Skin of body (tissue), 2 donors: ENCODE measurements around the gene DEFB114. TPM values are rescaled to one million over a fixed set of nuclear protein-coding genes. Genes with fewer than 3 reads are reported as not detected.
"Not testable (repeated sequence)": the region's sequence is repeated elsewhere in the genome, so short reads cannot be mapped to it uniquely, and the experiment has no call there.

Experiments
- DNase-seq: peaks from one replicate; lab custom pipeline; 2025; lab: John Stamatoyannopoulos, UW
- total RNA-seq: library from RNA; depleted of rRNA; stranded (reverse); fragments of >200 nt; gene quantifications from one replicate; pipeline ENCODE4 v1.2.3, GENCODE V29; 2014

The DEFB114 gene, protein sequence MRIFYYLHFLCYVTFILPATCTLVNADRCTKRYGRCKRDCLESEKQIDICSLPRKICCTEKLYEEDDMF
- total RNA-seq = not detected

DNA sequence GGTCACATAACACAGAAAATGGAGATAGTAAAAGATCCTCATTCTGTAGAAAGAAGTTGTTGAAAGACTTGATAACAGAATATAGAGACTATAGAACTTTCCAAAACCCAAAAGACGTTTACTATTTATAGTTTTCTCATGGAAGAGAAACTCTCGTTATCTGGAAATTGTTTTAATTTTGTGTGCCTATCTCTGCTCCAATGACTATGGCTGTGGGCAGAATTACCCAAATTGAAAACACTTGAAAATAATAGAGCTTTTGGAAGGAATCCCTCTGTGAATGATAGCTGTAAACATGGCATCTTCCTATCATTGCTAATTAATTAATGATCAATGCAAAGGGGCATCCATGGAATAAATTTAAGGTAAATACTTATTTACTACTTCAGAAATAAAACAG, at the start of gene DEFB114:
Gene DEFB114, minus strand, starts transcription at position 101 of the 400 bp plus-strand sequence. Its CDS starts 59 bp downstream, at position 42.
- no peak for DNase-seq

DNA sequence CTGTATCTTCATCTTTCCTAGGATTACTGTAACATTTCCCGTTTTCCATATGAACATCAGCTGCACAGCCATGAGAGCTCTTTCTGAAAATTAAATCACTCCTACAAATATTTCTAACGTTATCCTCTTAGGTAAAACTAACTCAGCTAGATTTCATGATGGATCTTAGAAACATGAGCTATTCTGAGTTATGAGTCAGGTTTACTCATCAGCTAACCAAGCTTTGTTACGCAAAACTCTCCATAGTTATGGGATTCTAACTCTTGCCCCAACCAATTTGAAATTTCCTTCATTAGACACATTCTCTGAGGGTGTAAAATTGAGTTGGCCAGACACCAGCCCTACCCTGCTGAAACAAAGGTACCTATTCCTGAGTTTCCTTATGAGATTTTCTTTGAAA, 43.9 kb upstream of the DEFB114 start:
- no peak for DNase-seq

DNA sequence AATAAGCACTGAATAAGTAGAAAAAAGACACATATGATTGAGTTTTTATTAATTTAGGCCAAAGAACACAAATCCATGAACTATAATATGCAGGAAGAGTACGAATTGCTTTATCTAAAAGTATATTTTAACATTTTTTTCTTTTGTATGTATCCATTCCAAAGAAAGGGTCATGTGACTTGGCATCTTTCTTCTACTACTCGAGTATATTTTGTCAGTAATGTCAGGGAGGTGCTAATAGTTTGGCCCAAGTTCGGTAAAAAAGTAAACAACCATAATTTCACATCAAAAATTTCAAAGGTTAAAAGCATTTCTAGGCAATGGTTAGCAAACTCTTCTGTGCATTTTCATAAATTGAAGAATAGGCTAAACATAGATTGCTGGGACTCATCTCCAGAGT, 39.2 kb upstream of the DEFB114 start:
- DNase-seq = no peak

GRCh38 chr6:49995278-49995677, 31.3 kb upstream of the DEFB114 start:
- no peak for DNase-seq

- DNase-seq = no peak
Observed at GRCh38 chr6:49988900-49989299, 24.9 kb upstream of the DEFB114 start.

DNA sequence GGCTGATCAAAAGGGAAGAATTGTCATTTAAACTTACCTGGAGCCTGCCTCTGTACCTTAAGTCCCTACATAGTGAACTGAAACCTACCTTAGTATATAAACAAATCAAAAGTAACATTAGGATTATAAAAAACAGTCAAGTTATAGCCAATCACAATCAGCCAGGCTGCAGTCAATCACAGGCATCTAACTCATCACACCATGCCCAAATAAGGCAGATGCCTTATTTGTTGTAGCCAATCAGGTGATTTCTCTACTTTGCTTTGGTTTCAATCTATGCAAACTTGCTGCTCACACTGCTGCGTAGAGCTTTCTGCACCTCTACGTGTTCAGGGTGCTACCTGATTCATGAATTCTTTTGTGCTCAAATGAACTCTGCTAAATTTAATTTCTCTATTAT, 23.8 kb upstream of the DEFB114 start:
- no peak for DNase-seq

GRCh38 chr6:49986551-49986950, 22.6 kb upstream of the DEFB114 start:
- DNase-seq = no peak

DNA sequence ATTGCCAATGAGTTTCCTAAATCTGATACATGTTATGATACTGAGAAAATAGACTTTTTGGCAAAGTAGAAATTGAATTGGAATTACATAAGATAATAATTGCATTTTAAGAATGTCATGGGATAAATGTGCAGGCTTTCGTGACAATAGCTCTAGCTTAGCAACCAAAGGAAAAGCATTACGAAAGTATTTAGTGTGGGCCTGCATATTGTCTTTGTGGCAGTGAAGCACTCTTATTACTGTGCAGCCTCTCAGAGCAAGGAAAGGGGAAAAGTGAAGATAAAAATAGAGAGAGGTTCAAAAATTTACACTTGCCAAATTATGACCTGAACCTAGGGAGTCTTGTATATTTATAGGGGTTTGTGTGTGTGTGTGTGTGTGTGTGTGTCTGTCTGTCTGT, 18.1 kb upstream of the DEFB114 start:
- DNase-seq = no peak

DNA sequence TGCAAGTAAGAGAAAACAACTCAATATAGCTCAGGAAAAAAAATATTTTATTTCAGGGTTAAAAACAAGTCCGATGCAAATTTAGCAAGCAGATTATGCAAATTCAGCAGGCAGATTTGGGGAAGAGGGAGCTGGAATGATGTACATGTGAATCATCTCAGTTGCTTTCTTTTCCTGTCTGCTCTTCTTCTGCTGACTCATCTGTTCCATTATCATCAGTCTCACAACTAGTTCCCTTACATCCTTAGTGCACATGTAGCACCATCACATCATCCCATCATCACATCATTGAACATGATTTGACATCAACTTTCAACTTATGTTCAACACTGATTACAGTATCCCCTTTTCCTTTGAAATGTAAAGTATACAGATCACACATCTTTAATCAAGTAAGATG, 16.9 kb upstream of the DEFB114 start:
- DNase-seq = no peak

DNA sequence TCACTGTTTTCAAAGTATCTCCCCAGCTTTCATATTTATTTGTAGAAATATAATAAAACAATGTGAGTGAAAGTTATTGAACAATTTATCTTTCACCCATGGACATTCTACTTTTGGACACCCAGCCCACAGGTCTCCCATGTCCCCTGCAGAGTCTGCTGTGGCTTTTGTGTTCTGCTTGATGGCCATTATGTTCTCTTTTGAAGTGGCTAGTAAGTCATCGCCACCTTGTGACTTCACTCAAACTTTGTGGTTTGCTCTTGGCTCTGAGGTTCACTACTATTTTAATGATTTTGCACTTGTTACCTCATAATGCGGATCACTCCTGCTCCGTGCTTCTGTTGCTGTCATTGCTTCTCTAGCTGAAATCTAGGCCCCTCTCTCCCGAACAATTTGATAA, 15.6 kb upstream of the DEFB114 start:
- no peak for DNase-seq

GRCh38 chr6:49978332-49979226, 14.6 kb upstream of the DEFB114 start:
- DNase-seq = no peak

GRCh38 chr6:49969605-49970004, 5.6 kb upstream of the DEFB114 start, which contains the start of gene DEFB113:
Gene DEFB113 (minus strand): TSS chr6:49969625. CDS start chr6:49969625, 0 bp downstream.
- no peak for DNase-seq

GRCh38 chr6:49966823-49967222, 2.9 kb upstream of the DEFB114 start:
- DNase-seq = no peak

DNA sequence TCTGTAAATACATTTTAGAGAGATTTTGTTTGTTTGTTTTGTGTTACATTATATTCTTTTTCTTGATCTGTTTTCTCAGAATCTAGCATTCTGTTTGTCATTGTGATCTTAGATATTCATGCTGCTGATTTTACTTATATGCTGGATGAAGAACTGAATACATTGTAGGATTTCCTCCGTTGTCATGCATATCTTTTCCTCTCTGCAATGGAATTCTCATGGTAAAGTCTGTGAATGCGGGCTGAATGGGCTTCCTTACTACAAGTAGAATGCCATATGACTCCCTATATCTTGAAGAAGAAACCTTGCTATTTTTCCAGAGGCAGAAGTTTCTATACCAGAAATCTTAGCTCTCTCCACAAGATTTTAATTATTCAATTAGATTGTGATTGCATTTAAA, 2.4 kb upstream of the DEFB114 start:
- no peak for DNase-seq

DNA sequence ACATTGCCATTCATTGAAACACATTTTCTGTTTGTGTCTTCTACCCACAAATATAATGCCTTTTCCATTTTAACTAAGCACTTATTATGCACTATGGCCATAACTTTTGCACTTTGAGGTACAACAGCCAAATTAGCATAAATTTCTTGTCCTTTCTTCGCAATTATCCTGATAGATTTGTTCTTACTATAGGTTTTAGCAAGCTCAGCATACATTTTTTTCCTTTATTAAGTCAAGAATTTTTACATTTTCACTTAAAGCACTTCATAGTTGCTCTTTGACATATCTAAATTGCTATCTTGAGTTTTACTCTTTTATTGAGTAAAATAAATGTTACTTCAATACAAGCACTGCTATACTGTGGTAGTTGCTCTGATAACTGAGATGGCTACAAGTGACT, 5.8 kb downstream of the DEFB114 start:
- no peak for DNase-seq

GRCh38 chr6:49955847-49956246, 8.1 kb downstream of the DEFB114 start:
- no peak for DNase-seq

DNA sequence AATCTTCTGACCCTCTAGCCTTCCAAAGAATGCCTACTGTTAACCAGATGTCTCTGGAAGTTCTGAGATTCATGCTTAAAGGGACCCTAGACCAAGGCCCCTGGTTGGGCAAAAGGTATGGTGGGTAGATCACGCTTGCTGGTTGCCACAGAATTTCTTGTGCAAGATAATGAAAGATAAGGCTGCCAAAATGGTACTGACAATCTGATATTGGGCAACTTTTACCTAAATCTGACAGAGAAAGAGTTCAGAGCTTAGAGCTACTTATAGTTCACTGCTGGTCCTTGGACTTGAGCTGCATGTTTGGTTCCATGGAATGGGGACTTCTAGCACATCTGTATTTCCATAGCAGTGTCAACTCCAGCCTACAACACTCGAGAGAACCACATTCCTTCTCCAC, 12.0 kb downstream of the DEFB114 start:
- no peak for DNase-seq

DNA sequence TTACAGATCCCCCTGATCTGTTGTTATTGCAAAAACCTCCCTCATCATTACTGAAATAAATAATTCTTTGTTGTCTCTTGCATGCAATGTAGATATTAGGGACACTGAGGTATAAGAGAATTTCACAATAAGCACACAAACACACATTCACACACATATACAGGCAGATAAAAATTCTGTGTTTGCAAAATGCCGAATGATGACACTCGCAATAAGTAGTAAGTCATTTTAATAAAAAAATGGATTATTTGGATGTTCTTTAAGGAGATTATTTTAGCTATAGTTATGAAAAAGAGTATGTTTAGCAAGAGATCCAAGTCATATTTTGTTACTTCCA, 13.6 kb downstream of the DEFB114 start:
- no peak for DNase-seq

DNA sequence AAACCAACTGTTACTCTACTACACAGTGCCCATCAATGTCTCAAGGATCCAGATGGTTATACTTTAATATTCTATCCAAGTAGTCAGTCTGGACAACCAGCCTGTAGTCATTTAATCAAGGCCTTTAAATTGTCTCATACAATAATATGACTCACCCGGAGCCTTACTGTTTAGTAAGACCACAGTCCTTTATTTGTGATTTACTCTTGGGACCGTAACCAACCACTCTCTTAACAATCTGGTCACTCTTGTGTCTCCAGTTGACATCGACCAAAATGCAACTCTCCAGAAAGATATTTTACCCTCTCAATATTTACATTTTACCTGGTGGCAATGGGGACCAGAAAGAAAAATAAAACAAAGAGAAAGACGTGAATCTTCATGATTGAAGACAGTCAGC, 14.9 kb downstream of the DEFB114 start:
- DNase-seq = no peak

DNA sequence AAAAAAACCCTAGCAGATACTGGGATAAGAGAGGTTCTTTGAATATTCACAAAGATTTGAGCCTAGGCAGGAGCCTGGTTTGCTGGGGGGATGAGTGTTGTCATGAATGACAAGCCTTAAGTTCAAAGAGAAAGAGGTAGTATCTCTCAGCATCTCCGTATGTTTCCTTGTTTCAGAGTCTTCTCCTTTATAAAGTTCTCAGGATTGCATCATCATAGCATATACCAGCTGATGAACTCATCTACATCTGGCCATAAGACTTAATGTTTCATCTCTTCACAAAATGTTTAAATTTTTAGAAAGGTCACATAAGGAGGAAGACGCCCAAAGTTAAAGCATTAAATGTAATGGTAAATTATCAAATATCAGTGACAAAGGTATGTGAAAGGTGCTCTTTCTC, 17.1 kb downstream of the DEFB114 start:
- DNase-seq = no peak

DNA sequence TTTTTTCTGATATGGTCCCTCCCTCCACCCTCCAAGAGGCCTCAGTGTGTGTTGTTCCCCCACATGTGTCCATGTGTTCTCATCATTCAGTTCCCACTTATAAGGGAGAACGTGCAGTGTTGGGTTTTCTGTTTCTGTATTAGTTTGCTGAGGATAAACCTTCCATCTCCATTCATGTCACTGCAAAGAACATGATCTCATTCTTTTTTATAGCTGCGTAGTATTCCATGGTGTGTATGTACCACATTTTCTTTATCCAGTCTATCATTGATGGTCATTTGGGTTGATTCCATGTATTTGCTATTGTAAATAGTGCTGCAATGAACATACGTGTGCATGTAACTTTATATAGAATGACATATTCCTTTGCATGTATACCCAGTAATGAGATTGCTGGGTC, 19.9 kb downstream of the DEFB114 start:
- DNase-seq = not testable (repeated sequence)

DNA sequence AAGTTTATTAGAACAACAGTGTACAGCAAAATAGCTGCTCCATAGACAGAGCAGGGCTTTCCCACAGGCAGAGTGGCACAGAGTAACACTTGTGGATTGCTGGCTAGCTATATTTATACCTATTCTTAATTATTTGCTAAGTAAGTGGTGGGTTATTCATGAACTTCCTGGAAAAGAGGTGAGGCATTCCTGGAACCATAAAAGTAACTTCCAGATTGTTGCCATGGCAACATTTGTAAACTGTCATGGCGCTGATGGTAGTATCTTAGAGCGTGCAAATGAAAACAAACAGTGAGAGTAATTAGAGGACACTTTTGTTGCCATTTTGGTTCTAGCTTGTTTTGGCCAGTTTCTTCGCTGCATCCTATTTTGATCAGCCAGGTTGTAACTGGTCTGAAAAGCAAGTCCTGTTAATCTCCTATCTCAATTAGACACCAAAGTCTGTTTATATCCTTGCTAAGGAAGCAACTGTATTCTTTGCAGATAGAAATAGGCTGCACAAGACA, 23.9 kb downstream of the DEFB114 start:
- no peak for DNase-seq

GRCh38 chr6:49937811-49938210, 26.2 kb downstream of the DEFB114 start:
- DNase-seq = no peak
